Mesenchymal stem cell (in vitro differentiated cells and primary cell): ENCODE data around the gene TSR1.
"Not testable (repeated sequence)": the region's sequence is repeated elsewhere in the genome, so short reads cannot be mapped to it uniquely, and the experiment has no call there.

Source experiments
- DNase-seq: peaks from one replicate; pipeline ENCODE4 v3.0.0-alpha.2; 2013
- H2AFZ ChIP-seq: one replicate; pipeline ENCODE4 v1.6.1; 2013; ENCODE audit warnings: low read depth, mild to moderate bottlenecking, control low read depth, inconsistent platforms, low read length, moderate library complexity
- H2AK5ac ChIP-seq: 2 replicates; pipeline ENCODE4 v1.6.1; 2013; ENCODE audit warnings: low read length, moderate library complexity, mild to moderate bottlenecking, inconsistent platforms; ENCODE audit not compliant: severe bottlenecking
- H2BK120ac ChIP-seq: one replicate; pipeline ENCODE4 v1.6.1; 2013; ENCODE audit warnings: low read depth, mild to moderate bottlenecking, inconsistent platforms, low read length, moderate library complexity
- H2BK12ac ChIP-seq, 2 experiments: one replicate each; pipeline ENCODE4 v1.6.1; 2013; ENCODE audit warnings: inconsistent platforms in 2 of 2, low read length in 2 of 2, mild to moderate bottlenecking in 2 of 2, moderate library complexity in 2 of 2, control low read depth in 1 of 2
- H2BK15ac ChIP-seq: one replicate; pipeline ENCODE4 v1.6.1; 2013; ENCODE audit warnings: mild to moderate bottlenecking, low read depth, inconsistent platforms; ENCODE audit not compliant: poor library complexity, severe bottlenecking
- H2BK5ac ChIP-seq: 2 replicates; pipeline ENCODE4 v1.6.1; 2013; ENCODE audit warnings: low read depth, mild to moderate bottlenecking, low read length, control low read depth, inconsistent platforms; ENCODE audit not compliant: poor library complexity, severe bottlenecking
- H3K14ac ChIP-seq, 2 experiments: one replicate each; pipeline ENCODE4 v1.6.1; 2013; ENCODE audit warnings: inconsistent platforms in 2 of 2, low read length in 2 of 2, control low read depth in 1 of 2, mild to moderate bottlenecking in 1 of 2, moderate library complexity in 1 of 2
- H3K18ac ChIP-seq, 2 experiments: one replicate each; pipeline ENCODE4 v1.6.1; 2013; ENCODE audit warnings: inconsistent platforms in 2 of 2, low read length in 2 of 2, control low read depth in 1 of 2, low read depth in 1 of 2, mild to moderate bottlenecking in 1 of 2
- H3K23ac ChIP-seq, 2 experiments: one replicate each; pipeline ENCODE4 v1.6.1; 2013; ENCODE audit warnings: inconsistent platforms in 2 of 2, low read length in 2 of 2, mild to moderate bottlenecking in 2 of 2, moderate library complexity in 2 of 2, control low read depth in 1 of 2
- H3K27ac ChIP-seq: 2 replicates; pipeline ENCODE4 v1.5.1; 2013; ENCODE audit warnings: mild to moderate bottlenecking, moderate library complexity, low read length, control low read depth, inconsistent platforms; ENCODE audit not compliant: poor library complexity, severe bottlenecking
- H3K27me3 ChIP-seq, 2 experiments: 2 replicates each; pipeline versions ENCODE4 v1.6.1 to v1.7.0; 2013; ENCODE audit warnings: low read length in 2 of 2, mild to moderate bottlenecking in 2 of 2, moderate library complexity in 2 of 2, control low read depth in 1 of 2, inconsistent platforms in 1 of 2; ENCODE audit not compliant: control insufficient read depth in 1 of 2, insufficient read depth in 1 of 2
- H3K36me3 ChIP-seq, 2 experiments: 2 replicates each; pipeline versions ENCODE4 v1.6.1 to v1.7.0; 2013; ENCODE audit warnings: low read length in 2 of 2, control low read depth in 1 of 2, inconsistent platforms in 1 of 2, low read depth in 1 of 2, mild to moderate bottlenecking in 1 of 2; ENCODE audit not compliant: insufficient read depth in 2 of 2, control insufficient read depth in 1 of 2
- H3K4ac ChIP-seq, 2 experiments: one replicate each; pipeline ENCODE4 v1.6.1; 2013; ENCODE audit warnings: inconsistent platforms in 2 of 2, low read length in 2 of 2, mild to moderate bottlenecking in 2 of 2, moderate library complexity in 2 of 2, control low read depth in 1 of 2, low read depth in 1 of 2
- H3K4me1 ChIP-seq: 2 replicates; pipeline ENCODE4 v1.6.1; 2013; ENCODE audit warnings: low read depth, low read length, control low read depth; ENCODE audit not compliant: control insufficient read depth, insufficient read depth
- H3K4me2 ChIP-seq: 2 replicates; pipeline ENCODE4 v1.6.1; 2013; ENCODE audit warnings: low read length, mild to moderate bottlenecking, inconsistent platforms; ENCODE audit not compliant: poor library complexity, severe bottlenecking
- H3K4me3 ChIP-seq, 2 experiments: 2 replicates each; pipeline versions ENCODE4 v1.5.1 to v1.7.0; 2013; ENCODE audit warnings: low read length in 2 of 2, mild to moderate bottlenecking in 2 of 2, control low read depth in 1 of 2, low read depth in 1 of 2; ENCODE audit not compliant: insufficient read depth in 1 of 2
- H3K79me1 ChIP-seq: replicated peaks from 2 replicates; pipeline ENCODE4 v1.6.1; 2013; ENCODE audit warnings: mild to moderate bottlenecking, control low read depth, low read length, inconsistent platforms; ENCODE audit not compliant: poor library complexity, severe bottlenecking
- H3K9ac ChIP-seq: 2 replicates; pipeline ENCODE4 v1.7.0; 2013; ENCODE audit warnings: mild to moderate bottlenecking, low read length, moderate library complexity
- H3K9me3 ChIP-seq: 2 replicates; pipeline ENCODE4 v1.7.0; 2013; ENCODE audit warnings: mild to moderate bottlenecking, low read length; ENCODE audit not compliant: control insufficient read depth
- H4K8ac ChIP-seq: one replicate; pipeline ENCODE4 v1.6.1; 2013; ENCODE audit warnings: inconsistent platforms, mild to moderate bottlenecking, low read length, moderate library complexity
- H4K91ac ChIP-seq: one replicate; pipeline ENCODE4 v1.6.1; 2013; ENCODE audit warnings: mild to moderate bottlenecking, low read length, inconsistent platforms
- WGBS: methylation state at CpG from one replicate; pipeline ENCODE4 v1.1.7; 2013; ENCODE audit warnings: mixed read lengths; 5-methylcytosine and 5-hydroxymethylcytosine counted together

Gene TSR1

GRCh38 chr17:2321399-2321798 is 14.9 kb downstream of the TSR1 start:
- 75% methylated on average over 1 of the region's 1 CpG for WGBS

GRCh38 chr17:2319051-2319450 is 17.2 kb downstream of the TSR1 start:
- no peak overlapping the region for H4K91ac ChIP-seq
- no peak overlapping the region for H4K8ac ChIP-seq
- no peak overlapping the region for H3K9ac ChIP-seq
- H3K4me3 ChIP-seq: no peak overlapping the region
- no peak overlapping the region for H2AK5ac ChIP-seq
- H3K4me2 ChIP-seq: no peak overlapping the region
- H2BK15ac ChIP-seq: no peak overlapping the region
- H3K36me3 ChIP-seq: peaks cover 17 to 45% of the 10 kb centered on the region in 2 experiments
- H3K4ac ChIP-seq: no peak overlapping the region
- H2BK5ac ChIP-seq: no peak overlapping the region
- no peak for DNase-seq
- no peak overlapping the region for H3K18ac ChIP-seq
- H3K27me3 ChIP-seq: no peaks in the 10 kb centered on the region
- no peak overlapping the region for H3K27ac ChIP-seq
- no peak overlapping the region for H3K23ac ChIP-seq
- H2BK12ac ChIP-seq: no peak overlapping the region
- no peak overlapping the region for H2BK120ac ChIP-seq
- H3K14ac ChIP-seq: no peak overlapping the region
- H3K79me1 ChIP-seq: no peaks in the 10 kb centered on the region
- H3K9me3 ChIP-seq: no peaks in the 10 kb centered on the region
- peaks cover 2% of the 10 kb centered on the region for H3K4me1 ChIP-seq
- no peak overlapping the region for H2AFZ ChIP-seq

More at GRCh38 chr17:2321399-2321798, 14.9 kb downstream of the TSR1 start:
- H2BK120ac ChIP-seq: no peak overlapping the region
- no peak overlapping the region for H2AK5ac ChIP-seq
- H3K36me3 ChIP-seq: peaks cover 28 to 66% of the 10 kb centered on the region in 2 experiments
- H3K79me1 ChIP-seq: peaks cover 2% of the 10 kb centered on the region
- no peak overlapping the region for H2BK12ac ChIP-seq
- H3K18ac ChIP-seq: no peak overlapping the region
- no peak overlapping the region for H2BK15ac ChIP-seq
- H2AFZ ChIP-seq: no peak overlapping the region
- no peak for DNase-seq
- H4K8ac ChIP-seq: no peak overlapping the region
- no peak overlapping the region for H3K27ac ChIP-seq
- no peaks in the 10 kb centered on the region for H3K9me3 ChIP-seq
- peaks cover 2% of the 10 kb centered on the region for H3K4me1 ChIP-seq
- no peak overlapping the region for H3K4ac ChIP-seq
- H3K4me3 ChIP-seq: no peak overlapping the region
- H3K9ac ChIP-seq: no peak overlapping the region
- H3K14ac ChIP-seq: no peak overlapping the region
- H3K4me2 ChIP-seq: no peak overlapping the region
- no peak overlapping the region for H3K23ac ChIP-seq
- H2BK5ac ChIP-seq: no peak overlapping the region
- no peaks in the 10 kb centered on the region for H3K27me3 ChIP-seq
- no peak overlapping the region for H4K91ac ChIP-seq

GRCh38 chr17:2317796-2318195 is 18.5 kb downstream of the TSR1 start:
- H3K36me3 ChIP-seq: peaks cover 10 to 32% of the 10 kb centered on the region in 2 experiments
- H3K27ac ChIP-seq: no peak overlapping the region
- no peaks in the 10 kb centered on the region for H3K9me3 ChIP-seq
- DNase-seq: no peak
- no peak overlapping the region for H2AK5ac ChIP-seq
- no peaks in the 10 kb centered on the region for H3K27me3 ChIP-seq
- no peak overlapping the region for H4K91ac ChIP-seq
- H2BK15ac ChIP-seq: no peak overlapping the region
- H2BK5ac ChIP-seq: no peak overlapping the region
- no peak overlapping the region for H3K18ac ChIP-seq
- H3K9ac ChIP-seq: no peak overlapping the region
- no peaks in the 10 kb centered on the region for H3K79me1 ChIP-seq
- H3K4me2 ChIP-seq: no peak overlapping the region
- H4K8ac ChIP-seq: no peak overlapping the region
- H3K4ac ChIP-seq: no peak overlapping the region
- H2BK120ac ChIP-seq: no peak overlapping the region
- 91% methylated on average over 3 of the region's 3 CpGs for WGBS
- H2BK12ac ChIP-seq: no peak overlapping the region
- H3K14ac ChIP-seq: no peak overlapping the region
- H2AFZ ChIP-seq: no peak overlapping the region
- no peak overlapping the region for H3K4me3 ChIP-seq
- H3K4me1 ChIP-seq: peaks cover 2% of the 10 kb centered on the region
- H3K23ac ChIP-seq: no peak overlapping the region

GRCh38 chr17:2316916-2317205 is 19.4 kb downstream of the TSR1 start:
- H2BK120ac ChIP-seq, H3K4me2 ChIP-seq, DNase-seq, H3K4me1 ChIP-seq, H3K79me1 ChIP-seq, H2BK12ac ChIP-seq, H3K9ac ChIP-seq, H3K18ac ChIP-seq, H3K14ac ChIP-seq, H3K4ac ChIP-seq, H3K4me3 ChIP-seq, H3K23ac ChIP-seq, H2BK5ac ChIP-seq, H4K91ac ChIP-seq, H3K9me3 ChIP-seq, H4K8ac ChIP-seq, H2BK15ac ChIP-seq, H3K27me3 ChIP-seq, H3K27ac ChIP-seq, H2AK5ac ChIP-seq, H2AFZ ChIP-seq: not testable (repeated sequence)
- WGBS: 93% methylated on average over 6 of the region's 7 CpGs
- H3K36me3 ChIP-seq: peaks cover 7 to 25% of the 10 kb centered on the region in 2 experiments
